Memory B cell (primary cell): ENCODE results near the gene LGR5.
"Not testable (repeated sequence)": the region's sequence is repeated elsewhere in the genome, so short reads cannot be mapped to it uniquely, and the experiment has no call there.

Source experiments
- ATAC-seq: fragments of 150-1000 bp; cut with Tn5 transposase; 2 replicates; pipeline ENCODE4 v1.10.0; 2021; ENCODE audit warnings: low read depth, mild to moderate bottlenecking, moderate library complexity
- DNase-seq, 2 donors: peaks; one replicate each; pipeline ENCODE4 v3.0.0; 2022; ENCODE audit warnings: low spot score in 2 of 2
- H3K27ac Mint-ChIP-seq: one replicate; pipeline ENCODE4 v1.8.0; 2022; ENCODE audit warnings: mild to moderate bottlenecking, moderate library complexity, mixed read lengths
- H3K27me3 Mint-ChIP-seq: one replicate; pipeline ENCODE4 v1.8.0; 2022; ENCODE audit warnings: mixed read lengths
- H3K36me3 Mint-ChIP-seq: one replicate; pipeline ENCODE4 v1.8.0; 2022; ENCODE audit warnings: mild to moderate bottlenecking, mixed read lengths
- H3K4me1 Mint-ChIP-seq: one replicate; pipeline ENCODE4 v1.8.0; 2022; ENCODE audit warnings: mixed read lengths
- H3K4me3 Mint-ChIP-seq: one replicate; pipeline ENCODE4 v1.8.0; 2022; ENCODE audit warnings: mild to moderate bottlenecking, moderate library complexity, mixed read lengths
- H3K9me3 Mint-ChIP-seq: one replicate; pipeline ENCODE4 v1.8.0; 2022; ENCODE audit warnings: mixed read lengths

The LGR5 gene

GRCh38 chr12:71558445-71558844, 118.8 kb downstream of the LGR5 start:
- DNase-seq (no peak), ATAC-seq (no peak)
- no peak overlapping the region for H3K4me3 Mint-ChIP-seq
- no peaks in the 10 kb centered on the region for H3K9me3 Mint-ChIP-seq
- H3K27me3 Mint-ChIP-seq = peaks cover 6% of the 10 kb centered on the region
- no peak overlapping the region for H3K27ac Mint-ChIP-seq
- H3K4me1 Mint-ChIP-seq = no peaks in the 10 kb centered on the region
- no peaks in the 10 kb centered on the region for H3K36me3 Mint-ChIP-seq

- Mint-ChIP-seq H3K9me3 (no peaks in the 10 kb centered on the region), H3K4me3 (no peak overlapping the region), H3K27ac (no peak overlapping the region), H3K4me1 (no peaks in the 10 kb centered on the region), H3K27me3 (peaks cover 7% of the 10 kb centered on the region), H3K36me3 (no peaks in the 10 kb centered on the region)
- DNase-seq (no peak), ATAC-seq (no peak)
These were observed 123.3 kb downstream of the LGR5 start for GRCh38 chr12:71562676-71563595.

GRCh38 chr12:71565535-71565934, 125.9 kb downstream of the LGR5 start:
- Mint-ChIP-seq H3K4me1 (no peaks in the 10 kb centered on the region), H3K9me3 (no peaks in the 10 kb centered on the region), H3K36me3 (no peaks in the 10 kb centered on the region), H3K27me3 (peaks cover 11% of the 10 kb centered on the region), H3K4me3 (no peak overlapping the region), H3K27ac (no peak overlapping the region)
- ATAC-seq (no peak), DNase-seq (no peak)

GRCh38 chr12:71566655-71567054, 127.1 kb downstream of the LGR5 start:
- ATAC-seq = no peak
- H3K36me3 Mint-ChIP-seq = no peaks in the 10 kb centered on the region
- no peaks in the 10 kb centered on the region for H3K4me1 Mint-ChIP-seq
- no peaks in the 10 kb centered on the region for H3K9me3 Mint-ChIP-seq
- no peak for DNase-seq
- no peak overlapping the region for H3K27ac Mint-ChIP-seq
- H3K27me3 Mint-ChIP-seq = peaks cover 11% of the 10 kb centered on the region
- H3K4me3 Mint-ChIP-seq = no peak overlapping the region

GRCh38 chr12:71567537-71567936, 127.9 kb downstream of the LGR5 start:
- no peaks in the 10 kb centered on the region for H3K36me3 Mint-ChIP-seq
- no peaks in the 10 kb centered on the region for H3K4me1 Mint-ChIP-seq
- no peaks in the 10 kb centered on the region for H3K9me3 Mint-ChIP-seq
- H3K27me3 Mint-ChIP-seq = peaks cover 11% of the 10 kb centered on the region
- DNase-seq = no peak
- no peak overlapping the region for H3K4me3 Mint-ChIP-seq
- ATAC-seq = no peak
- H3K27ac Mint-ChIP-seq = no peak overlapping the region

GRCh38 chr12:71569885-71570284, 130.3 kb downstream of the LGR5 start:
- not testable (repeated sequence) for H3K4me3 Mint-ChIP-seq, H3K9me3 Mint-ChIP-seq, H3K27ac Mint-ChIP-seq, H3K36me3 Mint-ChIP-seq, DNase-seq, H3K27me3 Mint-ChIP-seq, ATAC-seq, H3K4me1 Mint-ChIP-seq

GRCh38 chr12:71576496-71576895, 136.9 kb downstream of the LGR5 start:
- Mint-ChIP-seq H3K27ac (no peak overlapping the region), H3K4me3 (no peak overlapping the region), H3K27me3 (peaks cover 3% of the 10 kb centered on the region), H3K36me3 (no peaks in the 10 kb centered on the region), H3K9me3 (peaks cover 1% of the 10 kb centered on the region), H3K4me1 (no peaks in the 10 kb centered on the region)
- DNase-seq (no peak), ATAC-seq (no peak)

GRCh38 chr12:71578694-71579258, 139.2 kb downstream of the LGR5 start:
- Mint-ChIP-seq H3K27ac (no peak overlapping the region), H3K9me3 (peaks cover 1% of the 10 kb centered on the region), H3K36me3 (no peaks in the 10 kb centered on the region), H3K27me3 (peaks cover 5% of the 10 kb centered on the region), H3K4me3 (no peak overlapping the region), H3K4me1 (no peaks in the 10 kb centered on the region)
- DNase-seq = no peak
- no peak for ATAC-seq

- no peaks in the 10 kb centered on the region for H3K9me3 Mint-ChIP-seq
- no peaks in the 10 kb centered on the region for H3K4me1 Mint-ChIP-seq
- peak overlapping the region; percentile 23 for H3K27ac Mint-ChIP-seq
- no peak for DNase-seq
- peaks cover 8% of the 10 kb centered on the region for H3K27me3 Mint-ChIP-seq
- H3K36me3 Mint-ChIP-seq = no peaks in the 10 kb centered on the region
- no peak overlapping the region for H3K4me3 Mint-ChIP-seq
- no peak for ATAC-seq
These were observed 141.6 kb downstream of the LGR5 start for GRCh38 chr12:71581206-71581605.

GRCh38 chr12:71582925-71583324, 143.3 kb downstream of the LGR5 start:
- Mint-ChIP-seq H3K27me3 (peaks cover 9% of the 10 kb centered on the region), H3K27ac (no peak overlapping the region), H3K36me3 (no peaks in the 10 kb centered on the region), H3K9me3 (no peaks in the 10 kb centered on the region), H3K4me1 (no peaks in the 10 kb centered on the region), H3K4me3 (no peak overlapping the region)
- DNase-seq (no peak), ATAC-seq (no peak)

GRCh38 chr12:71584356-71584755, 144.8 kb downstream of the LGR5 start:
- H3K4me1 Mint-ChIP-seq = no peaks in the 10 kb centered on the region
- no peak for ATAC-seq
- no peaks in the 10 kb centered on the region for H3K36me3 Mint-ChIP-seq
- H3K4me3 Mint-ChIP-seq = no peak overlapping the region
- no peak overlapping the region for H3K27ac Mint-ChIP-seq
- H3K9me3 Mint-ChIP-seq = no peaks in the 10 kb centered on the region
- no peak for DNase-seq
- peaks cover 12% of the 10 kb centered on the region for H3K27me3 Mint-ChIP-seq

GRCh38 chr12:71585218-71585617, 145.6 kb downstream of the LGR5 start:
- H3K9me3 Mint-ChIP-seq = no peaks in the 10 kb centered on the region

GRCh38 chr12:71587012-71587411, 147.4 kb downstream of the LGR5 start:
- ATAC-seq (no peak), DNase-seq (no peak)
- Mint-ChIP-seq H3K36me3 (no peaks in the 10 kb centered on the region), H3K4me1 (no peaks in the 10 kb centered on the region), H3K27me3 (peaks cover 16% of the 10 kb centered on the region), H3K27ac (no peak overlapping the region), H3K4me3 (no peak overlapping the region), H3K9me3 (no peaks in the 10 kb centered on the region)

More at GRCh38 chr12:71585218-71585617, 145.6 kb downstream of the LGR5 start:
- ATAC-seq (no peak), DNase-seq (no peak)
- no peaks in the 10 kb centered on the region for H3K36me3 Mint-ChIP-seq
- no peak overlapping the region for H3K4me3 Mint-ChIP-seq
- peaks cover 15% of the 10 kb centered on the region for H3K27me3 Mint-ChIP-seq
- H3K4me1 Mint-ChIP-seq = no peaks in the 10 kb centered on the region
- no peak overlapping the region for H3K27ac Mint-ChIP-seq

- ATAC-seq (no peak), DNase-seq (no peak)
- H3K4me1 Mint-ChIP-seq = no peaks in the 10 kb centered on the region
- no peak overlapping the region for H3K27ac Mint-ChIP-seq
- no peaks in the 10 kb centered on the region for H3K36me3 Mint-ChIP-seq
- peaks cover 18% of the 10 kb centered on the region for H3K27me3 Mint-ChIP-seq
- H3K9me3 Mint-ChIP-seq = no peaks in the 10 kb centered on the region
- no peak overlapping the region for H3K4me3 Mint-ChIP-seq
These were observed 149.9 kb downstream of the LGR5 start for GRCh38 chr12:71589478-71589881.

- H3K4me1 Mint-ChIP-seq = no peaks in the 10 kb centered on the region
- no peaks in the 10 kb centered on the region for H3K9me3 Mint-ChIP-seq
- H3K36me3 Mint-ChIP-seq = no peaks in the 10 kb centered on the region
- no peak for ATAC-seq
- H3K4me3 Mint-ChIP-seq = no peak overlapping the region
- no peak overlapping the region for H3K27ac Mint-ChIP-seq
- DNase-seq = no peak
- H3K27me3 Mint-ChIP-seq = peaks cover 22% of the 10 kb centered on the region
These were observed 152.0 kb downstream of the LGR5 start for GRCh38 chr12:71591601-71592000.
